SK-N-MC (cell line): ENCODE results near the gene RGSL1.

ENCODE experiments used
- EZH2 ChIP-seq: fragments of 200-600 bp; sonication (generic); IDR thresholded peaks from one replicate; pipeline ENCODE4 v1.6.1; 2017; ENCODE audit warnings: antibody characterized with exemption
- FOXP2 ChIP-seq: optimal IDR thresholded peaks from 2 replicates; pipeline ENCODE3; 2011; ENCODE audit warnings: mild to moderate bottlenecking, moderate library complexity; ENCODE audit not compliant: insufficient read depth; ENCODE audit errors: extremely low read length, control extremely low read depth
- POLR2AphosphoS5 ChIP-seq: IDR thresholded peaks from 2 replicates; pipeline ENCODE4 v1.6.1; 2012; ENCODE audit warnings: mild to moderate bottlenecking, low read depth, low read length, borderline replicate concordance

GRCh38 chr1:182596934-182597333 is 147.0 kb downstream of the RGSL1 start:
- TF ChIP-seq POLR2AphosphoS5 (no peak), EZH2 (no peak), FOXP2 (no peak)
